Putamen (tissue), 1 donor: ENCODE measurements around the gene JPH2.
"Not testable (repeated sequence)": the region's sequence is repeated elsewhere in the genome, so short reads cannot be mapped to it uniquely, and the experiment has no call there.

Source experiments
- DNase-seq: peaks from one replicate; pipeline ENCODE4 v3.0.0-alpha.2; 2016; ENCODE audit warnings: low spot score

Gene JPH2

DNA sequence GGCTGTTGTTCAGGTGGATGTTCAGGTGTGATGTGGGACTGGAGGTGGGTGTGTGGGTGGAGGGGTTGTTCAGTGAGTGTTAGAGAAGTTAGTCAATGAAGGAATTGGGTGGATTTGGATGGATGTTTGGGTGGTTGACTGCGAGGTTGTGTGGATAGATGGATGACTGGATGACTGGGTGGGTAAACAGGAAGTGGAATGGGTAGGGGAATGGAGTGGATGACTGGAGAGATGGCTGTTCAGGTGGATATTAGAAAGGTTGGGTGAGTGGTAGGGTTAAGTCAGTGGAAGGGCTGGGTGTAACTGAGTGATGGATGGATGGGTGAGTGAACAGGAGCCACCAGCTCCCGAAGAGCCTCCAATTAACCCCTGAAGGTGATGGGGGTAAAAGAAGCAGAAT, 27.9 kb downstream of the JPH2 start:
- DNase-seq: no peak

DNA sequence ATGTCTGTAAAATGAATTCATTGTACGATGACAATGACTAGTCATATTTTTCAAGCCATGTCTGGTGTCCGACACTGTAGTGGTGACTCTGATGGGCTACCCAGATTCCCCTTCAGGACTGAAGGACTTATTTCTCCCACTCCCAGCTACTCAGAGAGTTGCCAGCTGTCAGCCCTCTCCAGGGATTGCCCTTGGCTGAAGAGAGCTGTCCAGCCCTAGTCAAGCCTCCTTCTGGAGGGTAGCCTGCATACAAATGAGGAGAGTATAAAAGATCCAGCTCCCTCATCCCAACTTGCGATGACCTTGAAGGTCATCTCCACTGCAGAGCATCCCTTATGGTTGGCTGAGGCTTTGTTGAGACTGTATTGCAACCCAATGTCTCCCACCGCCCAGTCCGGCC, 29.9 kb downstream of the JPH2 start:
- DNase-seq: no peak

DNA sequence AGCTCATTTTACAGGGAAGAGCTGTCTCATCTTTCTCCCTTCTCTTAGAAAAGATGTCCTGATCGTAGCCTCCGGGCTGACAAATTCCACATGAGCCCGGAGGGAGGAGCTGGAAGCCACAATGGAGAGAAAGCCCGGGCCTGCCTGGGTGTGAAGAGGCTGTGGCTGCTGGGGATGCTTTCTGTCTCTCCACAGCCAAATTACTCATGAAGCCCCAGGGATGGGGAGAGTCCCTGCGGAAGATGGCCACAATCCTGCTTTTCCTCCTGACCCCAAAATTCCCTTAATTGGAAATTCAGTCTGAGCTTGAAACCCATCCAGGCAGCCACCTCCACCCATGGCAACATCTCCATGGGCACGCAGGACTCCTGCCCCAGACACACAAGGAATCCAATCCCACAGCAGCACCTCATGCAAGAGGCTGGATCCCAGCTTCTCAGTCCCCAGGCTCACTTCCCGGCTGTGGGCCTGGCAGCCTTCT, 32.4 kb downstream of the JPH2 start:
- DNase-seq: no peak

DNA sequence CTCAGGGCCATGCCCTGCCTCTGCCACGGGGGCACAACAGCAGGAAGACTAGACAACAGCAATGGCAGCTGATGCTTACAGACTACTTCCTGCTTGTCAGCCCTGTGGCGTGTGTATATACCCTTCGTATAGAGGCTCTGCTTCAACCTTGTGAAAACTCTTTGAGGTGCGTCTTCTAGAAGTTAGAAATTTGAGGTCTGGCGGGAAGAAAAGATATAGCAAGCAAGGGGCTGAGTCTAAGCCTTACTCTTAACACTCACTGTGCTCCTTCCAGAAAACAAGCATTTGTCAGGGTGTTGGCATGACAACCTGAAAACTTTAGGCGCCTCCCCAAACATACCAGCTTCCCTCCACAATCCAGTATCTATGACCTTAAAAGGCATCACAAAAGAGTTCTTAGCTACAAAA, 33.3 kb downstream of the JPH2 start:
- DNase-seq: no peak

DNA sequence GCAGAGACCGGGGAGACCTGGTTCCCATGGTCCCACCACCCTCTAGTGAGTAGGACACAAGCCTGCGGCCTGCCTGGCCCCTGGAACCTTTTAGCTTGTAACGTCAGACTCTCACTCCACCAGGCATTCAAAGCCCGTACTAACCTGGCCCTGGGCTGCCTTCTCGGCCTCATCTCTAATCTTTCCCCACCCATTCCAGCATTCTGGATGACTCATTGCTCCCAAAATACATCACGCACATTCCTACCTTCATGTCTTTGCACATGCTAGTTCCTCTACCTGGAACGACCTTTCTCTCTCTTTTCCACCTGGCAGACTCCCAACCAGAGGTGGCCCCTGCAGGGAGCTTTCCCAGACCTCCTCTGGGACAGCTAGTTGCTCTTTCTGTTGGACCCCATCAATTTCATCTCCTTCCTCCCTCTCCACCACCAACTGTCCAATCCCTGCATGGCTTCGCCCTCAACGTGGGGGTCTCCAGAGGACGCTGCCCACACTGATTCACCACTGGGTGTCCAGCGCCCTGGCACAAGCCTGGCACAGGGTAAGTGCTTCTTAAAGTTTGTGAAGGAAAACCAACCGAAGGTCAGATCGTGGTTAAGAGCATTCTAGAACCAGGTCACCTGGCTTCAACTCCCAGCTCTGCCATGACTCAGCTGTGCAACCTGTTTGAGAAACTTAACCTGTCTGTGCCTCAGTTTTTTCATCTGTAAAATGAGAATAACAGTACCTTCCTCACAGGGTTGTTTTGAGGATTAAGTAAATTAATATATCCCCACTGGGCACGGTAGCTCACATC, 35.2 kb downstream of the JPH2 start:
- DNase-seq: no peak

DNA sequence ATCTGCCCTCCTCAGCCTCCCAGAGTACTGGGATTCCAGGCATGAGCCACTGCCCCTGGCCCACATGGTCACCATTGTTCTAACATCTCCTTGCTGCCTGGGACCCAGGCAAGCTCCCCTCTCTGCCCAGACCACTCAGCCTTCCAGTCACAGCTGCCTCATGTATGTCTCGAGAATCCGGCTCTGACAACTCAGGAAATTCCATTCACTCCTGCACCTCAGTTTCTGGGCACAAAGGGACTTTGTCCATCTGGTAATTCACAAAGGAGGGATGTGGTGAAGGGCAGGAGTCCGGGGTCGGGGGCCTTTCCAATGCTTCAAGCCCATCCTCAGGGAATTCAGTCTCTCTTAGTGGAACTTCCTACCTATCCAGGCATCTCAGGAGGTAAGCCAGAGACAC, 40.7 kb downstream of the JPH2 start:
- no peak for DNase-seq

DNA sequence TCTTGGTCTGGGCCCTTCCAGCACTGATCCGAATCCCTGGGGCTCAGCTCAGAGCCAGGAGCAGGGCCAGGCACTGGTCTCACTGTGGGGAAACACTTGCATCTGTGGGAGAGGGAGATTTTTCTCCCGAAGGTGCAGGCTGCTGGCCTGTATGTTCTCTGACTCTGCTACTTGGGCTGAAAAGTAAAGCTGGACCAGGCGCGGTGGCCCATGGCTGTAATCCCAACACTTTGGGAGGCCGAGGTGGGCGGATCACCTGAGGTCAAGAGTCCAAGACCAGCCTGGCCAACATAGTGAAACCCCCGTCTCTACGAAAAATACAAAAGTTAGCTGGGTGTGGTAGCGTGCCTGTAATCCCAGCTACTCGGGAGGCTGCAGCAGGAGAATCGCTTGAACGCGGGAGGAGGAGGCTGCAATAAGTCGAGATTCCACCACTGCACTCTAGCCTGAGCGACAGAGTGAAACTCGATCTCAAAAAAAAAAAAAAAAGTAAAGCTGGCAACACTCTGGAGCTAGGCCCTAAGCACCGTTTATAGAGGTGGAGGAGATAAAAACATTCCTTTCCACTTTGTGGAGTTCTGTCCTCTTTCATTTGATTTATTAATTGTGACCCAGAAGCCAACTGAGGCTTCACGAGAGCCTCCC, 41.7 kb downstream of the JPH2 start:
- no peak for DNase-seq

DNA sequence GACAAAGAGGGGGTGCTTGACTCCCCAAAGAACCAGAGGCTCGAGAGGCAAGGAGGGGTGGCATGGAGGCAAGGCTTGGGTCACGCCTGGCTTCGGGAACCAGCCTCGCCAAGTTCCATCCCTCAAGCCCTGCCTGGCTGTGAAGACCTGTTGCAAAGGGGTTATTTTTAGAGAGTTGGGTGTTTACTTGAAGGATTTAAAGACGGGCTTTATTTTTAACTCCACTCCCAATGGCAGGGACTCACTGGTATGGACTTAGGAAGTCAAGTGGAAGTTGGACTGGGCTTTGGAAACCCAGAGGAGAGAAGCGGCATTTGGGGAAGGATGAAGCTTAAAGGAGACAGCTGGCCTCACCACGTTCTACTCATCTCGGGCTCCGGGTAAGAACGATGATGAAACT, 43.1 kb downstream of the JPH2 start:
- DNase-seq: no peak

DNA sequence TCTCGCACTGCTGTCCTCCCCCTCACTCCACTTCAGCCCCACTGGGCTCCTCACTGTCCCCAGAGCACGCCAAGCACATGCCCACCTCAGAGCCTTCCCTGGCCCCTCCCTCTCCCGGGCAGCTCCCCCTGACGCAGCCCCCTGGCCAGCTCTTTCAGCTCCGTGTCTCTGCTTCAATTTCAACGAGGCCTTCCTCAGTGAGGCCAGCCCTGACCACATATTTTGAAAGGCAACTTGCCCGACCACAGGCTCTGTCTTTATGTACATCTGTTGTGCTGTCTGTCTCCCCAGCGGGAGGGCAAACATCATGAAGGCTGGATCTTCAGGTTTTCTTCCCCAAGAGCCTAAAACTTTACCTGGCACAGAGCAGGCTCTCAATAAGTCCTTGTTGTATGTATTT, 44.6 kb downstream of the JPH2 start:
- DNase-seq: no peak

DNA sequence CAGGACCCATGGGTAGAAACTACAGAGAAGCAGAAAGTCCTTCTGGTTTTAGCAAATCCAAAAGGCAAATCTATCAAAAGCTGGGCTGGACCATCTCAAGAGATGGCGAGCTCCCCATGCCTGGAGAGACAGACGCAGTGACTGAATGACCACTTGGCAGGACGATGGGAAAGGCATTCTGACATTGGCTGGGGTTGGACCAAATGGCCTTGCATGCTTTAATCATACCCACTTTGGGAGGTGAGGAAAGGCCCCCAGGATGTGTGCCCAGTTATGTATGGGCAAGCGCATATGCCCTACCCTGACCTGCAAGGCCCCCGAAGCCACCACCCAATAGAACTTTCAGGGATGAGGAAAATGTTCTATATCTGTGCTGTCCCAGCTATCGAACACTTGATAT, 45.1 kb downstream of the JPH2 start:
- DNase-seq: no peak

DNA sequence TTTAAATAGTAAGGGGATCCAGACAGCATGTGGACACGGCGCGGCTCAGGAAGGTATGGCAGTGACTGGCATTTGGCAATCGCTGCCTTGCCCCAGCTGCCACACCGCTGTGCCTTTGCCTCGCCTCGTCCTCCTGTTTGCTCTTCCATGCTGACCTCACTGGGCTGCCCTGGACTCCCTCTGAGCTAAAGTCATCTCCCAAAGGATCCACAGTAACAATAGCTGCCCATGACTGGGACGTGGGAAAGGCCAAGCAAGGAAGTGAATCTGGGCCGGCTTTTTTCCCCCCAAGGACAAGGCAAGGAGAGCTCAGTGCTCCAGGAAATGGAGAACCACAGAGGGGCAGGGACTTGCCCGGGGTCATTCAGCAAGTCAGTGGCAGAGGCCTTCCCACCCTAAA, 48.1 kb downstream of the JPH2 start:
- no peak for DNase-seq

DNA sequence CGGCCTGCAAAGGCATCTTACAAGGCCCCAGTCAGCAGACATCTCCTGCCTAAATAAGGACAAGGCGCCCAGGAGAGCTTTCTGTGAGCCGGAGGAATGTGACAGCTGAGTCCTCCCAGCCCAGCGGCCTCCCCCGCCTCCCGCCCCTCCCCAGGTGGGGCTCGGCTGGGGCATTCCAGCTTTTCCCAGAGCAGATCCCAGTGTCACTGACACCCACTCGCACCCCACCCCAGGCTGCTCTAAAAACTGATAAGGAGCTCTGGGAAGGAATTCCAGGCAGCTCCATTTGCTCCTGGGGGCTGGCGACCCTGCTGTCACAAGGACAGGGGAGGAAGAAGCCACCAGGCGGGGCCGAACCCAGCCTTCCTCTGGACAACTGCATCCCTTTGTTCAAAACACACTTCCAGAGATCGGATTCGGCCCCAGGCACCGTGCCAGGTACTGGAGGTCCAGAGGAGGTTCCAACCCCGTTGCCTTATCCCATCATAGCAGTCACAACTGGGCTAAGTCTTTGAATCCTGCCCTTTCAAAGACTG, 49.7 kb downstream of the JPH2 start:
- no peak for DNase-seq

DNA sequence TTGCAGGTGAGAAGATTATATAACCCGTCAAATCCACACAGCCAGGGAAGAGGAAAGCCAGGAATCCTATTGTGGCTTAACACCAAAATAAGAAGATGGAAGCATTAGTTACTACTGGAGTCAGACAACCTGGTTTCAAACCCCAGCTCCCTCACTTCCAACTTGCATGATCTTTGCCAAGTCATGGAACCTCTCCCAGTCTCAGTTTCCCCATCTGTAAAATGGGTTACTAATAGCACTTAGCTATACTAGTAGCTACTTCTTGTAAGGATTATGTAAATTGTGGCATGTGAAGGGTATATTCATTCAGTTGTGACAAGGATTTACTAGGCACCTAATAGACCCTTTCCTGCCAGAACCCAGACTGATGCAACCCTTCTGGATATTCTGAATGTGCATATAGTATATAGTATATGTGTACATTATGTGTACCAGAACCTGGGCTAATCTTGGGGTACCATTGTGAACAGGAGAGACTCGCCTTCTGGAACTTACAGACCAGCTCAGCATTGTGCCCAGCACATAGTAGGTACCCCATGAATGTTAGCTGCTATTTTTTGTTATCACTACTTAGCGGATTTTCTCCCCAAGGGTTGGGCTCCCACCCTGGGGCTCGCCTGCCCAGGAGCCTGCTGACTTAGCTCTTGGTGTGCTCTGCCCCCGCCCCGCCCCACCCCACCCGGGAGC, 50.3 kb downstream of the JPH2 start:
- DNase-seq: no peak

DNA sequence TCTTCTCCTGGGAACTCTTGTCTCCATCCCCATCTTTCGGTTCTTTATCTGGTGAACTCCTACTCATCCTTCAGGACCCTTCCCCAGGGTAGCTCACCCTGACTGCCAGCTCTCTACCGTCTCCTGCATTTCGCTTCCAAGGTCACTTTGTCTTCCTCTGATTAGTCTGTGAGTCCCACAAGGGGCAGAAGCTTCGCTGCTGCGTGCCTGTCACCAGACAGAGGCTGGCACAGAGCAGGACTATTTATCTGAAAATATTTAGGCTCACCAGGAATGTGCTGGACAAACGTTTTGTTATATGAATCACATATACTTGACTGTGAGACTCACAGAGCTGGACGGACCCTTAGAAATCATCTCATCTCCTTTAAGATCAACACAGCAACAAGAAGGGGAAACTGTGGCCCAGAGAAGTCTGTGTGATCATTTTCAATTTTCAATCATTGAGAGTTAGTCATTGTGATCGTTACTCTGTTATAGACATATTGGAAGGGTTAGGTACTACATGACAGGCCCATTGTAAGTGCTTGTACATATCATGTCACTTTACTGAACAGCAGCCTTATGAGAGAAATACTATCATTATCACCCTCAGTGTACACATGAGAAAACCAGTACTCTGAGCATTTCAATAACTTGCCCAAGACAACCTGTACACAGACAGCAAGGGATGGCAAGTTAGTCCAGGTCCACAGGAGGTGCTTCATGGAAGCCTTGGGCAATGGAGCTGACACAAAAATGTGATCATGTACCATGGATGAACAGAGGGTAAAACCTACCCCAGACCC, 51.4 kb downstream of the JPH2 start:
- no peak for DNase-seq

DNA sequence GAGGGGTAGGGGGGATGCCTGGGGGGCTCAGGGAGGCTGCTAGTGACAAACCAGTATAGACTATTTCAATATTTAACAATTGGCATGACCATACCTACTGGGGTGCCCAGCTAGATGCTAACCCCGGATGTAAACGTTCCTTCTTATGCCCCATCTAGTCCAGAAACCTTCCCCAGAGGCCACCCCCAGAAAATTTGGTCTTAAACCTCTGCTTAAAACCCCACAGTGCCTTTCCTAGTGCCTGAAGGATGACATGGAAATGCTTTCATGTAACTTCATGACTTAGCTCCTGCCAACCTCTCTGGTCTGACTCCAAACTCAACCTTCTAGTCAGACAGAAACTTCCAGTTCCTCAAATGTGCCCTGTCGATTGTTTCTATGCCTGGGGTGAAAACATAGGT, 52.0 kb downstream of the JPH2 start:
- DNase-seq: no peak

DNA sequence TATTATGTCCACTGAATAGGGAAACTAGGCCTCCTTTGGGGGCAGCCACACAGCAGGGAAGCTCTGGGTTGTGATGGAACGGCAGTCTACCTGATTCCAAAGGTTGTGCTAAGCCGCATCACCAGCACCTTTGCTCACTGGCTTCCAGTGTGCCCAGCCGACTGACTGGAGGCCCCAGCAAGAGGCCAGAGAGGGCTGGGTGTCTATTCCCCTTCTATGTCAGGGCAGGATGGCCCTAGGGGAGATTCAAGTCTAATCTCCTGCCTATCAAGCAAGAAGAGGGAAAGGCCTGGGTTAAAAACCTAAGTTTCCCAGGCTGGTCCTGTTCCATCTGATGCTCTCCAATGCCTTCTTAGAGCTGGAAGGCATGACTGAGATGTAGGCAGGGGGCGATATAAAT, 53.6 kb downstream of the JPH2 start:
- DNase-seq: no peak

DNA sequence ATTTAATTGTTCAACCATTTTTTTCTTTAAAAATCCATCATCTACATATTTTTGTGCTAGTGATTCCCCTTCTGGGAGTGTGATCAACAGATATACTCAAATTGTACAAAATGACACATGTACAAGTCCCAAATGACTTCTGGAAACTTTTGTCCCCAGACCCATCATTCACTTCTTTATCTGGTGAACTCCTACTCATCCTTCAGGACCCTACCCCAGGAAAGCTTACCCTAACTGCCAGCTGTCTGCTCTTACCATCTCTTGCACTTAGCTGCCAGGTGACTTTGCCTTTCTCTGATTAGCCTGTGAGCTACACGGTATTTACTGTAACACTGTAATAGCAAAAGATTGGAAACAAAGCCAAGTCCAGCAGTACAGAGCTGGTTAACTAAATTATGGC, 55.3 kb downstream of the JPH2 start:
- no peak for DNase-seq

DNA sequence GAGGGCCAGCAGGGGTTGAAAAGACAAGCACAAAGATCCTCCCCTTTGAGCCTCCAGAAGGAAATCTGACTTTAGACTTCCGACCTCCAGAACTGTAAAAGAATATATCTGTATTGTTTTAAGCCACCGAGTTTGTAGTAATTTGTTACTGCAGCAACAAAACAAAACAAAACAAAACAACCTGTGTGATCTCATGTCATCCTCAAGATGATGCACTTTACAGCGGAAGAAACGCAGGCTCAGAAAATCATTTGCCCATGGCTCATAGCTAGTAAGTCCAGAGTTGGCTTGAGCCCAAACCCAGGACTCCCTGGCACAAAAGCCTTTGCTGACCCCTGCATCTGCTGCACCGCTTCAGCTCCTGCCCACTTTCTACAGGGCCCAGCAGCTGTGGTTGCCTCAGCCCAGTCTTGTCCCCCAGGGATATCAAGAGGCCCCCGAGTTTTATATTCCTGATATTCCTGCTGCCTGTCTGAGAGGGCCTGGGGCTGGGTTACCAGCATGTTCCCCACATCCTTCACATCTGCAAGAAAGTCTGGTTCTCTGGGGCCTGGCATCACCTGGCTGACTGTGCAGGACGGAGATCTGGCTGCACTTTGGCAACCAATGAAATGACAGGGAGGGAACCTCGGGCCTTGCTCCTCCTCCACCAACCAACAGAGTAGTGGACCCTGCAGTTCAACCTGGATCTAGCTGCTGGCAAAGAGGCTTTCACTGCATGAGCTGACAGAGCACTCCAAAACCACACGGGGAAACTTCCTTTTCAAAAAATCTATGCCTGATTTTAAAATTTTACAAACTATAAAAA, 56.9 kb downstream of the JPH2 start:
- no peak for DNase-seq

DNA sequence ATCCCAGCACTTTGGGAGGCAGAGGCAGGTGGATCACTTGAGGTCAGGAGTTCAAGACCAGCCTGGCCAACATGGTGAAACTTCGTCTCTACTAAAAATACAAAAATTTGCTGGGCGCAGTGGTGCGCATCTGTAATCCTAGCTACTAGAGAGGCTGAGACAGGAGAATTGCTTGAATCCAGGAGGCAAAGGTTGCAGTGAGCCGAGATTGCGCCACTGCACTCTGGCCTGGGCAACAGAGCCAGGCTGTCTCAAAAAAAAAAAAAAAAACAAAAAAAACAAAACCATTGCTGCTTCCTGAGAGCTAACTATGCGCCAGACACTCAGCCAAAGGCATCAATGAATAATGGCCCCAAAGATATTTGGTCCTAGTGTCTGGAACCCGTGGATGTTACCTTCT, 57.7 kb downstream of the JPH2 start:
- DNase-seq: not testable (repeated sequence)

DNA sequence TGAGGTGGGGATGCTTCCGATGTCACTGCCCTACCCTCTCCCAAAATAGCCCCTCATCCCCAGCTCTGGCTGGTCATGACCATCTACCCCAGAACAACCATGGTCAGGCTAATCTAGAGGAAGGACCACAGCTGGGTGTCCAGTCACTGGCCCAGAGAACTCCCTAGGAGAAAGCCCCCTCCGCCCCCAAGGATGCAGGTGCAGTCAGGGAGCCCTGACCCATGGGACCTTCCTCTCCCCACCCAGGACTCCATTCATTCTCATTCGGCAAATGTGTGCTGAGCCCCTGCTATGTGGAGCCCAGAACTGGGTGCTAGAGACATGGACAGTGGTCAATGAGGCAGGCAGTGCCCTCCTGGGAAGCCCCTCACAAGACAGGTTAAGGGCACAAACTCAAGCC, 60.5 kb downstream of the JPH2 start:
- no peak for DNase-seq
